ENCODE measurements around the gene FHIT.

- TF ChIP-seq CTCF (conservative IDR thresholded peaks at IDR 0.05; ENCODE audit: low read depth, low read length): no peak
- TF ChIP-seq POLR2A (IDR thresholded peaks at IDR 0.05; ENCODE audit: low read depth, low read length): no peak
- no peak for TF ChIP-seq RFX5 (IDR thresholded peaks at IDR 0.05; ENCODE audit: low read depth, low read length)
- no peak for TF ChIP-seq BHLHE40 (IDR thresholded peaks at IDR 0.05; ENCODE audit: low read depth, low read length)
- TF ChIP-seq ELK1 (IDR thresholded peaks at IDR 0.05; ENCODE audit: borderline replicate concordance, low read depth, low read length): no peak
- no peak for TF ChIP-seq USF2 (IDR thresholded peaks at IDR 0.05; ENCODE audit: low read depth, low read length)
- TF ChIP-seq RAD21 (IDR thresholded peaks at IDR 0.05; ENCODE audit: low read length): no peak
- TF ChIP-seq RCOR1 (IDR thresholded peaks at IDR 0.05; ENCODE audit: insufficient replicate concordance, low read length): no peak
- no peak for TF ChIP-seq CEBPB (IDR thresholded peaks at IDR 0.05; ENCODE audit: low read depth, low read length)
Measured at GRCh38 chr3:59808446-59808845, 1442.8 kb downstream of the FHIT start.
